HepG2 (cell line): ENCODE measurements around the gene SEC11A. TPM values are rescaled to one million over a fixed set of nuclear protein-coding genes. Genes with fewer than 3 reads are reported as not detected.

Source experiments
- ATAC-seq: fragments of 200-7000 bp; cut with Tn5 transposase; 3 replicates; pipeline ENCODE4 v1.9.1; 2020; ENCODE audit warnings: mild to moderate bottlenecking, moderate library complexity
- BruUV-seq: library from RNA; stranded (reverse); fragments of 400-500 nt; replicated peaks from 2 replicates; lab custom pipeline; 2021; lab: Mats Ljungman, UMichigan
- CTCF ChIA-PET: fragments of 300-600 bp; formaldehyde crosslinking; extraction: SDS; loops from one replicate; lab custom pipeline; 2021; ENCODE audit warnings: low total read pairs, inconsistent platforms, low intra/inter-chr PET ratio; lab: Yijun Ruan, JAX
- POLR2A ChIA-PET: fragments of 350-600 bp; sonication (Branson Sonifier 250); formaldehyde crosslinking; loops from one replicate; lab custom pipeline; 2020; ENCODE audit warnings: antibody characterized with exemption, inconsistent platforms; lab: Yijun Ruan, JAX
- DNase-seq: peaks from one replicate; pipeline ENCODE4 v3.0.0-alpha.2; 2015; ENCODE audit warnings: low spot score
- FAIRE-seq: peaks from 3 replicates; lab custom pipeline; 2011; peaks lifted over from hg19 to GRCh38; lab: Jason Lieb, UNC
- H2AFZ ChIP-seq: one replicate; pipeline ENCODE4 v1.6.1; 2011; ENCODE audit warnings: low read length, inconsistent platforms
- H3K27ac ChIP-seq: fragments of 300-600 bp; 3 replicates; pipeline ENCODE4 v1.8.0; 2011; ENCODE audit warnings: mixed run types, mild to moderate bottlenecking, mixed read lengths, low read length, inconsistent platforms; ENCODE audit not compliant: insufficient read depth; ENCODE audit errors: extremely low read length
- H3K27me3 ChIP-seq, 2 experiments: fragments of 200-600 bp in 1 of 2; 2 replicates in 1 of 2; 3 replicates in 1 of 2; pipeline versions ENCODE4 v1.6.0 to v1.8.0; 2011; ENCODE audit warnings: low read length in 2 of 2, mild to moderate bottlenecking in 2 of 2, moderate library complexity in 2 of 2, inconsistent platforms in 1 of 2; ENCODE audit not compliant: insufficient read depth in 2 of 2, control insufficient read depth in 1 of 2
- H3K36me3 ChIP-seq, 2 experiments: fragments of 200-600 bp in 1 of 2; replicated peaks in 1 of 2; 2 replicates in 1 of 2; 3 replicates in 1 of 2; pipeline versions ENCODE4 v1.5.1 to v1.8.0; 2011; ENCODE audit warnings: low read length in 2 of 2, inconsistent platforms in 1 of 2; ENCODE audit not compliant: insufficient read depth in 2 of 2, control insufficient read depth in 1 of 2
- H3K4me1 ChIP-seq: 2 replicates; pipeline ENCODE4 v1.5.1; 2012; ENCODE audit warnings: low read length, inconsistent platforms; ENCODE audit not compliant: insufficient read depth
- H3K4me2 ChIP-seq: 2 replicates; pipeline ENCODE4 v1.6.0; 2011; ENCODE audit warnings: low read depth, low read length, inconsistent platforms
- H3K4me3 ChIP-seq, 3 experiments: fragments of 200-600 bp in 1 of 3; sonication (generic), shearing (Covaris generic) in 1 of 3; replicated peaks in 1 of 3; 2 replicates each; pipeline ENCODE4 v1.5.1; 2011 to 2016; ENCODE audit warnings: low read length in 3 of 3, inconsistent platforms in 2 of 3, low read depth in 2 of 3, mild to moderate bottlenecking in 2 of 3, control low read depth in 1 of 3, mixed read lengths in 1 of 3; ENCODE audit not compliant: insufficient read depth in 1 of 3
- H3K79me2 ChIP-seq: one replicate; pipeline ENCODE4 v1.6.1; 2011; ENCODE audit warnings: low read length, inconsistent platforms; ENCODE audit not compliant: insufficient read depth
- H3K9ac ChIP-seq: 2 replicates; pipeline ENCODE4 v1.6.0; 2011; ENCODE audit warnings: mild to moderate bottlenecking, low read depth, low read length, inconsistent platforms; ENCODE audit not compliant: insufficient read depth
- H3K9me3 ChIP-seq: 2 replicates; pipeline ENCODE4 v1.5.1; 2012; ENCODE audit warnings: mild to moderate bottlenecking, low read length
- H4K20me1 ChIP-seq: 2 replicates; pipeline ENCODE4 v1.6.0; 2011; ENCODE audit warnings: inconsistent platforms, mild to moderate bottlenecking, low read length, moderate library complexity; ENCODE audit not compliant: insufficient read depth
- CEBPG ChIP-seq: IDR thresholded peaks from 2 replicates; pipeline ENCODE4 v1.6.1; 2016
- DNMT1 ChIP-seq: sonication (generic); formaldehyde crosslinking; IDR thresholded peaks from 2 replicates; pipeline ENCODE4 v1.5.1; 2020; ENCODE audit warnings: mild to moderate bottlenecking, missing genetic modification reagents
- DR1 ChIP-seq: sonication (generic); formaldehyde crosslinking; IDR thresholded peaks from 2 replicates; pipeline ENCODE4 v1.8.0; 2021; ENCODE audit warnings: mild to moderate bottlenecking, missing genetic modification reagents, inconsistent platforms
- GPN1 ChIP-seq: sonication (generic); formaldehyde crosslinking; IDR thresholded peaks from 2 replicates; pipeline ENCODE4 v1.5.1; 2020; ENCODE audit warnings: missing genetic modification reagents, borderline replicate concordance
- MBD4 ChIP-seq: IDR thresholded peaks from 2 replicates; pipeline ENCODE4 v1.6.1; 2012; ENCODE audit warnings: low read length, inconsistent platforms, borderline replicate concordance
- MEIS2 ChIP-seq: sonication (generic); formaldehyde crosslinking; IDR thresholded peaks from 2 replicates; pipeline ENCODE4 v1.9.0; 2021; ENCODE audit warnings: mild to moderate bottlenecking, missing genetic modification reagents
- NFE2 ChIP-seq: sonication (generic); formaldehyde crosslinking; IDR thresholded peaks from 2 replicates; pipeline ENCODE4 v1.4.0; 2020; ENCODE audit warnings: missing genetic modification reagents
- RBAK ChIP-seq: sonication (generic); formaldehyde crosslinking; IDR thresholded peaks from 2 replicates; pipeline ENCODE4 v1.5.1; 2020; ENCODE audit warnings: mild to moderate bottlenecking, missing genetic modification reagents
- SP4 ChIP-seq: sonication (generic); formaldehyde crosslinking; IDR thresholded peaks from 2 replicates; pipeline ENCODE4 v1.8.1; 2023; ENCODE audit warnings: mild to moderate bottlenecking, missing genetic modification reagents
- SRSF4 ChIP-seq: fragments of 200-400 bp; formaldehyde crosslinking; IDR thresholded peaks from one replicate; pipeline ENCODE4 v1.6.1; 2018; ENCODE audit warnings: mild to moderate bottlenecking, low read depth, low read length, moderate library complexity; ENCODE audit not compliant: poor library complexity, severe bottlenecking
- ZNF549 ChIP-seq: sonication (generic); formaldehyde crosslinking; IDR thresholded peaks from 2 replicates; pipeline ENCODE4 v1.5.0; 2020; ENCODE audit warnings: missing genetic modification reagents
- ZNF792 ChIP-seq: IDR thresholded peaks from 2 replicates; pipeline ENCODE4 v1.6.1; 2016
- WGBS: methylation state at CpG from one replicate; pipeline ENCODE4 v1.1.6; 2017; ENCODE audit warnings: low lambda C conversion rate; 5-methylcytosine and 5-hydroxymethylcytosine counted together
- in situ Hi-C: cut with HindIII; loops from 2 replicates; pipeline ENCODE4 v1.10.0; 2017; ENCODE audit warnings: low pct_unique_long_range_greater_than_20kb; ENCODE audit not compliant: extremely low pct_ligation_motif_present
- intact Hi-C: fragments of 100-400 bp; cut with micrococcal nuclease; formaldehyde crosslinking; loops from one replicate; pipeline ENCODE4 v1.10.0; 2022; ENCODE audit not compliant: unreplicated experiment
- polyA plus RNA-seq, 8 experiments: library from polyadenylated mRNA; depleted of rRNA in 3 of 8; stranded (reverse) in 7 of 8; unstranded in 1 of 8; fragments of >200 nt; fragmentation: Illumina TruSeq in 4 of 8; extraction: Trizol in 4 of 8; gene quantifications; 2 replicates each; pipeline versions ENCODE4 v1.2.1 to v1.2.3, GENCODE V29; 2011 to 2016; ENCODE audit warnings: low read depth in 4 of 8, missing spikeins in 1 of 8, mixed read lengths in 1 of 8; ENCODE audit not compliant: insufficient read depth in 1 of 8
- total RNA-seq, 5 experiments: library from RNA; depleted of rRNA; stranded (reverse); fragments of >200 nt; fragmentation: Illumina TruSeq; extraction: Trizol; gene quantifications; 2 replicates each; pipeline ENCODE4 v1.2.3, GENCODE V29; 2016; ENCODE audit warnings: low read depth in 1 of 5
- TF ChIP-seq, protein P1 (sequence below): sonication (generic); formaldehyde crosslinking; IDR thresholded peaks from 2 replicates; pipeline ENCODE4 v1.8.0; 2022; ENCODE audit warnings: missing genetic modification reagents, mild to moderate bottlenecking, borderline replicate concordance
- TF ChIP-seq, protein P2 (sequence below): sonication (generic); formaldehyde crosslinking; IDR thresholded peaks from 2 replicates; pipeline ENCODE4 v1.4.0; 2020; ENCODE audit warnings: mild to moderate bottlenecking, missing genetic modification reagents
- TF ChIP-seq, protein P3 (sequence below): sonication (generic); formaldehyde crosslinking; IDR thresholded peaks from 2 replicates; pipeline ENCODE4 v1.5.0; 2020; ENCODE audit warnings: mild to moderate bottlenecking, missing genetic modification reagents

SEC11A gene
- total and polyA plus RNA-seq, 2 of the 13 experiments (the other 11 are each of a cell fraction or from before 2014, with no cell fraction given), result 141 to 230 TPM

DNA sequence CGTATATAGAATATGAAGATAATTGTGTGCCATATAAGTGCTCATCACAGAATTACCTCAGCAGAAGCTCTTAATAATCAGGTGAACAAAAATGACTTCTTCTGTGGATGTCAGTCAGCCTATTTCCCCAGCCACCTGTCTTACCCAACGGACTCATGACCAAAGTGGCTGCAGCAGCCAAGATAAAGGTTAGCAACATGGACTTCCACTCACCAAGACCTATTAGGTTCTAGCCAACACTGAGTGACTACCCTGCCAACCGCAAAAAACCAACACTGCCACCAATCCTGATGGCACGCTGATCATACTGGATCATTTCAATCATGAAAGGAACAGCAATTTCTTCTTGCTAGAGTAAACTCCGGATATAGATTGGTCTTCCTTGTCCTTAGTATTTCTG, 12.1 kb downstream of the SEC11A start (continued):
- TF ChIP-seq, protein P1, sequence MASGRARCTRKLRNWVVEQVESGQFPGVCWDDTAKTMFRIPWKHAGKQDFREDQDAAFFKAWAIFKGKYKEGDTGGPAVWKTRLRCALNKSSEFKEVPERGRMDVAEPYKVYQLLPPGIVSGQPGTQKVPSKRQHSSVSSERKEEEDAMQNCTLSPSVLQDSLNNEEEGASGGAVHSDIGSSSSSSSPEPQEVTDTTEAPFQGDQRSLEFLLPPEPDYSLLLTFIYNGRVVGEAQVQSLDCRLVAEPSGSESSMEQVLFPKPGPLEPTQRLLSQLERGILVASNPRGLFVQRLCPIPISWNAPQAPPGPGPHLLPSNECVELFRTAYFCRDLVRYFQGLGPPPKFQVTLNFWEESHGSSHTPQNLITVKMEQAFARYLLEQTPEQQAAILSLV (CRISPR knock-in tag), result no peak

DNA sequence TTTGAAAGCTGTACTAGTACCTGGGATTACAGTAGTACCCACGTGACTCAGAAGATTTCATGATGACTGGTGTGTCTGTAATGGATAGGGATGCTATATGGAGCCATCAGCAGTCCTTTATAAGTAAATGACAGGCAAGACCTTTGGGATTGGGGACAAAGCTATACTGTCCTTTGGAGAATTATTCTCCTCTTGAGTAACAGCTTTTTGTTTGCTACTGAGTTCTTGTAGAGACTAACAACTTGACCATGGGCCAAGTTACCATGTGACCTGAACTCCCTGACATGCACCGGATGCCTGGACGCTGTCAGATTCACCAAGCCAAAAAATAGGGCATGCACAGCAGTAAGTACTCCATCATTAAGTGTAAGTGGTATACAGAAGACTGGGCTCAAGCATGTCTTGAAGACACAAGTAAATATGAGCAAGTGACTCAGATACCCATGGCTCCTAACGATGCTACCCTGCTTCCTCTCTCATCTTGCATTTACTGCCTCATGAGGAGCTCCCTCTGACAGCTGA, 12.9 kb downstream of the SEC11A start:
- in situ Hi-C loops, result no loop called here
- ChIA-PET CTCF (no interaction called here), POLR2A (interaction anchor here (0.6 to 1.5 kb wide), 2 partner anchors 13 to 115 kb away, joined by 3 to 8 read pairs; partner anchors contain the start of gene SEC11A)
- whole genome bisulfite sequencing, result 96% methylated on average over 4 of the region's 4 CpGs
- Histone ChIP-seq H2AFZ (no peak overlapping the region), H4K20me1 (peaks cover 5% of the 10 kb centered on the region), H3K36me3 (peaks cover 2 to 10% of the 10 kb centered on the region in 2 experiments; a peak in 3 of 5 replicates), H3K9ac (no peak overlapping the region), H3K9me3 (no peaks in the 10 kb centered on the region), H3K4me3 (no peak overlapping the region), H3K27me3 (no peaks in the 10 kb centered on the region), H3K79me2 (peaks cover 89% of the 10 kb centered on the region), H3K4me2 (no peak overlapping the region), H3K27ac (no peak overlapping the region), H3K4me1 (peaks cover 13% of the 10 kb centered on the region; the same call in 1 of the 2 replicates)
- FAIRE-seq (no peak), DNase-seq (no peak), ATAC-seq (no peak)
- intact Hi-C loops, result no loop called here
- BruUV-seq, result no TSS peak
- no peak for TF ChIP-seq ZNF792 (CRISPR knock-in tag)
- TF ChIP-seq GPN1 (CRISPR knock-in tag), result no peak
- TF ChIP-seq, protein P2, sequence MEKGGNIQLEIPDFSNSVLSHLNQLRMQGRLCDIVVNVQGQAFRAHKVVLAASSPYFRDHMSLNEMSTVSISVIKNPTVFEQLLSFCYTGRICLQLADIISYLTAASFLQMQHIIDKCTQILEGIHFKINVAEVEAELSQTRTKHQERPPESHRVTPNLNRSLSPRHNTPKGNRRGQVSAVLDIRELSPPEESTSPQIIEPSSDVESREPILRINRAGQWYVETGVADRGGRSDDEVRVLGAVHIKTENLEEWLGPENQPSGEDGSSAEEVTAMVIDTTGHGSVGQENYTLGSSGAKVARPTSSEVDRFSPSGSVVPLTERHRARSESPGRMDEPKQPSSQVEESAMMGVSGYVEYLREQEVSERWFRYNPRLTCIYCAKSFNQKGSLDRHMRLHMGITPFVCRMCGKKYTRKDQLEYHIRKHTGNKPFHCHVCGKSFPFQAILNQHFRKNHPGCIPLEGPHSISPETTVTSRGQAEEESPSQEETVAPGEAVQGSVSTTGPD (CRISPR knock-in tag), result no peak
- no peak for TF ChIP-seq RBAK (CRISPR knock-in tag)
- no peak for TF ChIP-seq ZNF549 (CRISPR knock-in tag)
- TF ChIP-seq MBD4, result no peak
- TF ChIP-seq SP4 (CRISPR knock-in tag), result no peak
- no peak for TF ChIP-seq DR1 (CRISPR knock-in tag)
- TF ChIP-seq, protein P3, sequence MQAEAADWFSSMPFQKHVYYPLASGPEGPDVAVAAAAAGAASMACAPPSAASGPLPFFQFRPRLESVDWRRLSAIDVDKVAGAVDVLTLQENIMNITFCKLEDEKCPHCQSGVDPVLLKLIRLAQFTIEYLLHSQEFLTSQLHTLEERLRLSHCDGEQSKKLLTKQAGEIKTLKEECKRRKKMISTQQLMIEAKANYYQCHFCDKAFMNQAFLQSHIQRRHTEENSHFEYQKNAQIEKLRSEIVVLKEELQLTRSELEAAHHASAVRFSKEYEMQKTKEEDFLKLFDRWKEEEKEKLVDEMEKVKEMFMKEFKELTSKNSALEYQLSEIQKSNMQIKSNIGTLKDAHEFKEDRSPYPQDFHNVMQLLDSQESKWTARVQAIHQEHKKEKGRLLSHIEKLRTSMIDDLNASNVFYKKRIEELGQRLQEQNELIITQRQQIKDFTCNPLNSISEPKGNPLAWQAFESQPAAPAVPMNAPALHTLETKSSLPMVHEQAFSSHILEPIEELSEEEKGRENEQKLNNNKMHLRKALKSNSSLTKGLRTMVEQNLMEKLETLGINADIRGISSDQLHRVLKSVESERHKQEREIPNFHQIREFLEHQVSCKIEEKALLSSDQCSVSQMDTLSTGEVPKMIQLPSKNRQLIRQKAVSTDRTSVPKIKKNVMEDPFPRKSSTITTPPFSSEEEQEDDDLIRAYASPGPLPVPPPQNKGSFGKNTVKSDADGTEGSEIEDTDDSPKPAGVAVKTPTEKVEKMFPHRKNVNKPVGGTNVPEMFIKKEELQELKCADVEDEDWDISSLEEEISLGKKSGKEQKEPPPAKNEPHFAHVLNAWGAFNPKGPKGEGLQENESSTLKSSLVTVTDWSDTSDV (CRISPR knock-in tag), result no peak
- TF ChIP-seq NFE2, result no peak
- no peak for TF ChIP-seq SRSF4
- TF ChIP-seq MEIS2, result no peak
- TF ChIP-seq CEBPG (CRISPR knock-in tag), result no peak
- TF ChIP-seq DNMT1 (CRISPR knock-in tag), result no peak
